Smooth muscle cell (in vitro differentiated cells): ENCODE measurements around the gene NDST4. TPM values are rescaled to one million over a fixed set of nuclear protein-coding genes. Genes with fewer than 3 reads are reported as not detected.
"Not testable (repeated sequence)": the region's sequence is repeated elsewhere in the genome, so short reads cannot be mapped to it uniquely, and the experiment has no call there.

Experiments used
- DNase-seq: peaks from one replicate; lab custom pipeline; 2025; ENCODE audit not compliant: unreplicated experiment; lab: John Stamatoyannopoulos, UW
- H2AFZ ChIP-seq: fragments of 200-600 bp; sonication (generic); 2 replicates; pipeline ENCODE4 v1.6.0; 2016; ENCODE audit warnings: antibody characterized with exemption, low read depth, mild to moderate bottlenecking
- H3F3A ChIP-seq: fragments of 200-600 bp; sonication (generic); 2 replicates; pipeline ENCODE4 v1.6.0; 2017; ENCODE audit warnings: antibody characterized with exemption, low read depth
- H3K27ac ChIP-seq: fragments of 200-600 bp; sonication (generic); 2 replicates; pipeline ENCODE4 v1.5.1; 2016; ENCODE audit warnings: low read depth, mild to moderate bottlenecking
- H3K27me3 ChIP-seq: fragments of 200-600 bp; sonication (generic); 2 replicates; pipeline ENCODE4 v1.6.1; 2016; ENCODE audit warnings: low read depth, mild to moderate bottlenecking
- H3K36me3 ChIP-seq: fragments of 200-600 bp; sonication (generic); 2 replicates; pipeline ENCODE4 v1.5.1; 2016; ENCODE audit warnings: low read depth
- H3K4me1 ChIP-seq: fragments of 200-600 bp; sonication (generic); 2 replicates; pipeline ENCODE4 v1.5.1; 2016; ENCODE audit warnings: low read depth
- H3K4me2 ChIP-seq: fragments of 200-600 bp; sonication (generic); 2 replicates; pipeline ENCODE4 v1.6.0; 2016; ENCODE audit warnings: mild to moderate bottlenecking
- H3K4me3 ChIP-seq: fragments of 200-600 bp; sonication (generic); 2 replicates; pipeline ENCODE4 v1.5.1; 2016; ENCODE audit warnings: mild to moderate bottlenecking
- H3K79me2 ChIP-seq: fragments of 200-600 bp; sonication (generic); 2 replicates; pipeline ENCODE4 v1.6.0; 2016; ENCODE audit warnings: low read depth, mild to moderate bottlenecking
- H3K9ac ChIP-seq: fragments of 200-600 bp; sonication (generic); 2 replicates; pipeline ENCODE4 v1.6.0; 2016; ENCODE audit warnings: low read depth
- H3K9me3 ChIP-seq: fragments of 200-600 bp; sonication (generic); replicated peaks from 2 replicates; pipeline ENCODE4 v1.5.1; 2016; ENCODE audit warnings: low read depth
- H4K20me1 ChIP-seq: fragments of 200-600 bp; sonication (generic); 2 replicates; pipeline ENCODE4 v1.6.0; 2016; ENCODE audit warnings: low read depth
- WGBS: methylation state at CpG from one replicate; pipeline ENCODE4 v1.1.7; 2016; ENCODE audit warnings: low lambda C conversion rate; 5-methylcytosine and 5-hydroxymethylcytosine counted together
- polyA plus RNA-seq: library from polyadenylated mRNA; unstranded; fragments of >200 nt; fragmentation: Nextera tagmentation; extraction: Ambion mirVana; gene quantifications from 2 replicates; pipeline ENCODE4 v1.2.1, GENCODE V29; 2016
- total RNA-seq: library from RNA; depleted of rRNA; stranded (reverse); fragments of >200 nt; gene quantifications from 2 replicates; pipeline ENCODE4 v1.2.3, GENCODE V29; 2014
- TF ChIP-seq, protein P1 (sequence below): fragments of 200-600 bp; sonication (generic); IDR thresholded peaks from 2 replicates; pipeline ENCODE4 v1.5.1; 2017; ENCODE audit warnings: borderline replicate concordance, mild to moderate bottlenecking, antibody characterized with exemption; ENCODE audit not compliant: insufficient read depth, poor library complexity, severe bottlenecking

Gene NDST4
- total and polyA plus RNA-seq, 2 experiments from 2014 or later: not detected

DNA sequence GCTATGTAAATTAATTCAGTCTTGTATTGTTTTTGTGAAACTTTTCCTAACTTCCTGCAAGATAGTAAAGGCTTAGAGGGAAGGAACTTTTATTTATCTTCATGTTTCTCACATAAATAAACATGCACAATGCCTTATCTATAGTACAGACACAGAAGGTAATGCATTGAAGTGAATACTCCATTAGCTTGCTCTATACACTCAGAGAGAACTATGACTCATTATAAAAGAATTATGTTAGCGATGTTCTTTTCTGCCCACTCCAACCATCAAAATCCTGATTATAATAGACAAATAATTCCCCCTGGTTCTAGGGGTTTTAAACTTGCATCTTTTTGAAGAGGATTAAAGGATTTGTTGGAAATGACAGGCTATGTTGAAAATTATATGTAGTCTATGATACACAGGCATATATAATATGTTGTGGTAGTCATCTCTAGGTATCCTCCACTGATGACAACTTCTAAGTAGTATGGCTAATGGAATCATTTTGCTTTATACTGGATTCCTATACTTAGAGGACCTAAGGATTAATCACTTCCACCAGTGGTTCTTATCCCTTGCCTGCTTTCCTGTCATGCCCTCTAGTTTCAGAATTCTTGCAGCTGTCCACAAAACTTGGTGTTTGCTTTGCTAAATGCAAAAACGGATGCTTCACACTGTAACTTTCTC, 115.7 kb downstream of the NDST4 start:
- Histone ChIP-seq H3K4me3 (no peak overlapping the region), H3K9me3 (no peaks in the 10 kb centered on the region), H3K4me2 (no peak overlapping the region), H3K27me3 (no peaks in the 10 kb centered on the region), H3F3A (no peaks in the 10 kb centered on the region), H4K20me1 (no peaks in the 10 kb centered on the region), H3K79me2 (no peaks in the 10 kb centered on the region), H3K36me3 (no peaks in the 10 kb centered on the region), H3K27ac (no peak overlapping the region), H3K9ac (no peak overlapping the region), H2AFZ (no peak overlapping the region), H3K4me1 (no peaks in the 10 kb centered on the region)
- WGBS: 44% methylated on average over 2 of the region's 2 CpGs
- TF ChIP-seq, protein P1, sequence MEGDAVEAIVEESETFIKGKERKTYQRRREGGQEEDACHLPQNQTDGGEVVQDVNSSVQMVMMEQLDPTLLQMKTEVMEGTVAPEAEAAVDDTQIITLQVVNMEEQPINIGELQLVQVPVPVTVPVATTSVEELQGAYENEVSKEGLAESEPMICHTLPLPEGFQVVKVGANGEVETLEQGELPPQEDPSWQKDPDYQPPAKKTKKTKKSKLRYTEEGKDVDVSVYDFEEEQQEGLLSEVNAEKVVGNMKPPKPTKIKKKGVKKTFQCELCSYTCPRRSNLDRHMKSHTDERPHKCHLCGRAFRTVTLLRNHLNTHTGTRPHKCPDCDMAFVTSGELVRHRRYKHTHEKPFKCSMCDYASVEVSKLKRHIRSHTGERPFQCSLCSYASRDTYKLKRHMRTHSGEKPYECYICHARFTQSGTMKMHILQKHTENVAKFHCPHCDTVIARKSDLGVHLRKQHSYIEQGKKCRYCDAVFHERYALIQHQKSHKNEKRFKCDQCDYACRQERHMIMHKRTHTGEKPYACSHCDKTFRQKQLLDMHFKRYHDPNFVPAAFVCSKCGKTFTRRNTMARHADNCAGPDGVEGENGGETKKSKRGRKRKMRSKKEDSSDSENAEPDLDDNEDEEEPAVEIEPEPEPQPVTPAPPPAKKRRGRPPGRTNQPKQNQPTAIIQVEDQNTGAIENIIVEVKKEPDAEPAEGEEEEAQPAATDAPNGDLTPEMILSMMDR: no peak
- no peak for DNase-seq

DNA sequence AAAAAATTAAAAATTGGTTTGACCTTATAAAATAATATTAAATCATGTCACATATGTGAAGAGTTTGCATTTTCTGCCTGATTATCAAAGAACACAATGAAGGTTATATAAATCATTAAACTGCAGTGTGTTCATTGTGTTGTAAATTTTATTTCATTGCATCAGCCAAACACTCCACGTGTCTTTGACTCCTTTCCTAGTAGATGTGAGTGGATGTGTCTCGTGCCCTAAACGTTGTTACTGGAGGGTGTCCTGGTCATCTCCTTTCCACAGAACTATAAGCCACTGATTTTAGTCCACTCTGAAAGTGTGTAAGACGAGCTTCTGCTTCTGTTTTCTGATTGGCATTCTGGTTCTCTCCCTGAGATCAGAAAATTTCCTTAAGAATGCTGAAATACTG, 127.3 kb downstream of the NDST4 start:
- TF ChIP-seq, protein P1: no peak
- H3K4me1 ChIP-seq: no peaks in the 10 kb centered on the region
- no peaks in the 10 kb centered on the region for H3K9me3 ChIP-seq
- no peaks in the 10 kb centered on the region for H4K20me1 ChIP-seq
- no peak overlapping the region for H3K27ac ChIP-seq
- 73% methylated on average over 4 of the region's 4 CpGs for WGBS
- no peak overlapping the region for H2AFZ ChIP-seq
- H3K27me3 ChIP-seq: no peaks in the 10 kb centered on the region
- H3K4me2 ChIP-seq: no peak overlapping the region
- no peaks in the 10 kb centered on the region for H3K79me2 ChIP-seq
- no peak overlapping the region for H3K4me3 ChIP-seq
- no peak for DNase-seq
- no peaks in the 10 kb centered on the region for H3F3A ChIP-seq
- H3K36me3 ChIP-seq: no peaks in the 10 kb centered on the region
- no peak overlapping the region for H3K9ac ChIP-seq

DNA sequence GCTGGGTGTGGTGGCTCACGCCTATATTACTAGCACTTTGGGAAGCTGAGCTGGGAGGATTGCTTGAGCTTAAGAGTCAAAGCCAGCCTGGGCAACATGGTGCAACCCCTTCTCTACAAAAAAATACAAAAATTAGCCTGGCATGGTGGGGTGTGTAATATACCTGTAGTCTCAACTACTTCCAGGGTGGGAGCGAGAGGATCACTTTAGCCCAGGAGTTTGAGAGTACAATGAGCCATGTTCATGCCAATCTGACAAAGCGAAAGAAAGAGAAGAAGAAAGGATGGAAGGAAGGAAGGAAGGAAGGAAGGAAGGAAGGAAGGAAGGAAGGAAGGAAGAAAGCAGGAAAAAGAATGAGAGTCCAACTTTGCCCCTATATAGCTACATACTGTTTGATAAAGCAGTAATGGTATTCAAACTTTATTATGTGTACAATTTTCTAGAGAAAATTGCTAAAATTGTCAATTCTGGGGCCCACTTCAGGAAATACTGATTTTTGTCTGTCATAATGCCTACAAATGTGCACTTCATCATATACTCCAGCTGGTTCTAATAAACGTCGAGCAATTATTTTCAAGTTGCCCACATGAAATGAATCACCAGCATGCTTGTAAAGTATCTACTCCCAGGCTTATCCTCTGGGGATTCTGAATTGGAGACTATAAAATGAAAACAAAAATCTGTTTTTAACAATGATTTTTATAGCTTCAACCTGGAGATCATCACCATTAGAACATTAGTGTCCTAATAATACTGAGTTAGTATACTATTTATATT, 132.3 kb downstream of the NDST4 start:
- no peaks in the 10 kb centered on the region for H3K36me3 ChIP-seq
- H3K27ac ChIP-seq: no peak overlapping the region
- no peaks in the 10 kb centered on the region for H3K9me3 ChIP-seq
- no peak for DNase-seq
- H3K9ac ChIP-seq: no peak overlapping the region
- H3K4me2 ChIP-seq: no peak overlapping the region
- no peak overlapping the region for H3K4me3 ChIP-seq
- no peaks in the 10 kb centered on the region for H4K20me1 ChIP-seq
- H3F3A ChIP-seq: no peaks in the 10 kb centered on the region
- H3K79me2 ChIP-seq: no peaks in the 10 kb centered on the region
- 79% methylated on average over 5 of the region's 5 CpGs for WGBS
- H3K4me1 ChIP-seq: no peaks in the 10 kb centered on the region
- TF ChIP-seq, protein P1: no peak
- H3K27me3 ChIP-seq: no peaks in the 10 kb centered on the region
- H2AFZ ChIP-seq: no peak overlapping the region

DNA sequence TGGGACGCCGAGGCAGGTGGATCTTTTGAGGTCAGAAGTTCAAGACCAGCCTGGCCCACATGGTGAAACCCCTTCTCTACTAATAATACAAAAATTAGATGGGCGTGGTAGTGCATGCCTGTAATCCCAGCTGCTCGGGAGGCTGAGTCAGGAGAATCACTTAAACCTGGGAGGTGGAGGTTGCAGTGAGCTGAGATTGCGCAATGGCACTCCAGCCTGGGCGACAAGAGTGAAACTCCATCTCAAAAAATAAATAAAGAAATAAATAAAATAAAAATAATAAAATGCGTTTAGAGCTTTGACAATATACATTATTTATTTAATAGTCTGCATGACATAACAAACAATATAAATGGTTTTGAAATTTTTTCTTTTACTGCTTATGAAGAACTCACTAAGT, 133.0 kb downstream of the NDST4 start:
- not testable (repeated sequence) for H3K36me3 ChIP-seq, H4K20me1 ChIP-seq, H3F3A ChIP-seq, H2AFZ ChIP-seq, H3K27me3 ChIP-seq, DNase-seq, H3K27ac ChIP-seq, H3K4me2 ChIP-seq, H3K79me2 ChIP-seq, H3K4me1 ChIP-seq, H3K9ac ChIP-seq, H3K9me3 ChIP-seq, H3K4me3 ChIP-seq
- WGBS: 94% methylated on average over 7 of the region's 7 CpGs
